PFSK-1 (cell line): ENCODE results near the gene CEBPZOS.

ENCODE experiments used
- FOXP2 ChIP-seq: optimal IDR thresholded peaks from 2 replicates; pipeline ENCODE3; 2011; ENCODE audit warnings: borderline replicate concordance, control low read depth, inconsistent platforms; ENCODE audit not compliant: insufficient read depth; ENCODE audit errors: extremely low read length, extremely low read depth
- POLR2AphosphoS5 ChIP-seq: IDR thresholded peaks from 2 replicates; pipeline ENCODE4 v1.6.1; 2012; ENCODE audit warnings: low read depth, mild to moderate bottlenecking, control low read depth, low read length, moderate library complexity
- SIN3A ChIP-seq: IDR thresholded peaks from 2 replicates; pipeline ENCODE4 v1.6.1; 2012; ENCODE audit warnings: mild to moderate bottlenecking, low read length, moderate library complexity, borderline replicate concordance; ENCODE audit not compliant: insufficient read depth
- TAF1 ChIP-seq: IDR thresholded peaks from 2 replicates; pipeline ENCODE4 v1.6.1; 2012; ENCODE audit warnings: low read length, control low read depth, borderline replicate concordance; ENCODE audit not compliant: insufficient read depth
- TF ChIP-seq, protein P1 (sequence below), 2 experiments: IDR thresholded peaks; 2 replicates each; pipeline versions ENCODE4 v1.6.1 to v1.8.0; 2011 to 2012; ENCODE audit warnings: low read depth in 2 of 2, low read length in 2 of 2, control low read depth in 1 of 2, inconsistent platforms in 1 of 2, mild to moderate bottlenecking in 1 of 2, moderate library complexity in 1 of 2; ENCODE audit not compliant: insufficient read depth in 1 of 2

CEBPZOS gene

DNA sequence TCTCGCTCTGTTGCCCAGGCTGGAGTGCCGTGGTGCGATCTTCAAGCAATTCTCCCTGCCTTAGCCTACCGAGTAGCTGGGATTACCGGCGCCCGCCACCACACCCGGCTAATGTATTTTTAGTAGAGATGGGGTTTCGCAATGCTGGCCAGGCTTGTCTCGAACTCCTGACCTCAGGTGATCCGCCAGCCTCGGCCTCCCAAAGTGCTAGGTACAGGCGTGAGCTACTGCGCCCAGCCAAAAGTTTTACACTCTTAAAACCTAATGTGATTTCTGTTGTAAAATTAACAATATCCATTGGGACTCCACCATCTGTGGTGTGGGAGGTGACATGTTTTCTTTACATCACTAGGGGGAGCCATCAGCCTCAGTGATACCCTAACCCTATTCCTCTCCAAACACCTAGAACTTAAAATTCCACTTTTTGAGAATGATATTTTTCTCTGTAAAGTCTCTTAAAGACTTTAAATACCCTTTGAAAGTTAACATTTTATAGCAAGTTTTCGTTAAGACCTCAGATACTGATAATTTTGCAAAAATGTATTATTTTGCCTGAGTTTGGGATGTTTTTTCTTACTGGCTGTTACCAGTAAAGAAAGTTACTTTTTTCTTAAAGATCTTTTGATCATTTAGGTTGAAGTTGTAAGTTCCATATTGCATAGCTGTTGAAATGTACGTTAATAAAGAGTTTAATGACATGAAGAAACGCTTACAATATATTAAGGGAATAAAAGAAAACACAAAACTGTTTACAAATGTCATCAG is 27.9 kb upstream of the CEBPZOS start:
- no peak for TF ChIP-seq FOXP2
- TF ChIP-seq, protein P1, sequence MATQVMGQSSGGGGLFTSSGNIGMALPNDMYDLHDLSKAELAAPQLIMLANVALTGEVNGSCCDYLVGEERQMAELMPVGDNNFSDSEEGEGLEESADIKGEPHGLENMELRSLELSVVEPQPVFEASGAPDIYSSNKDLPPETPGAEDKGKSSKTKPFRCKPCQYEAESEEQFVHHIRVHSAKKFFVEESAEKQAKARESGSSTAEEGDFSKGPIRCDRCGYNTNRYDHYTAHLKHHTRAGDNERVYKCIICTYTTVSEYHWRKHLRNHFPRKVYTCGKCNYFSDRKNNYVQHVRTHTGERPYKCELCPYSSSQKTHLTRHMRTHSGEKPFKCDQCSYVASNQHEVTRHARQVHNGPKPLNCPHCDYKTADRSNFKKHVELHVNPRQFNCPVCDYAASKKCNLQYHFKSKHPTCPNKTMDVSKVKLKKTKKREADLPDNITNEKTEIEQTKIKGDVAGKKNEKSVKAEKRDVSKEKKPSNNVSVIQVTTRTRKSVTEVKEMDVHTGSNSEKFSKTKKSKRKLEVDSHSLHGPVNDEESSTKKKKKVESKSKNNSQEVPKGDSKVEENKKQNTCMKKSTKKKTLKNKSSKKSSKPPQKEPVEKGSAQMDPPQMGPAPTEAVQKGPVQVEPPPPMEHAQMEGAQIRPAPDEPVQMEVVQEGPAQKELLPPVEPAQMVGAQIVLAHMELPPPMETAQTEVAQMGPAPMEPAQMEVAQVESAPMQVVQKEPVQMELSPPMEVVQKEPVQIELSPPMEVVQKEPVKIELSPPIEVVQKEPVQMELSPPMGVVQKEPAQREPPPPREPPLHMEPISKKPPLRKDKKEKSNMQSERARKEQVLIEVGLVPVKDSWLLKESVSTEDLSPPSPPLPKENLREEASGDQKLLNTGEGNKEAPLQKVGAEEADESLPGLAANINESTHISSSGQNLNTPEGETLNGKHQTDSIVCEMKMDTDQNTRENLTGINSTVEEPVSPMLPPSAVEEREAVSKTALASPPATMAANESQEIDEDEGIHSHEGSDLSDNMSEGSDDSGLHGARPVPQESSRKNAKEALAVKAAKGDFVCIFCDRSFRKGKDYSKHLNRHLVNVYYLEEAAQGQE (IDR thresholded peaks at IDR 0.05; ENCODE audit: insufficient read depth in 1 of 2, low read depth in 2 of 2, low read length in 2 of 2), result no peak
- TF ChIP-seq POLR2AphosphoS5, result no peak
- TF ChIP-seq SIN3A, result no peak
- no peak for TF ChIP-seq TAF1

DNA sequence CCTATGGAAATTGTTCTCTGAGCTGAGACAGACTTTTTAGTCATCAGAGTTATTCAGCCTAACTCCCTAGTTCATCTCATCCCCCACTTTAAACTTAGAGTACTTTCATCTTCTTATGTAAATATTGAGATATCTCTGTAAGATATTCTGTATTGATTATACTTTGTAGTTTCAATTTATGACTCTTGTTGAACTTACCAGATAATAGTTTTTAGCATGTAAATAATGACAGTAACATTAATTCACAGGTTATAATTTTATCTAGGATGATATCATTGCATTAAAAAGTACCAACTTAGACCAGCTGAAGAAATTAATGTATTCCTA is 24.7 kb upstream of the CEBPZOS start:
- TF ChIP-seq FOXP2 (no peak), SIN3A (no peak), TAF1 (no peak), POLR2AphosphoS5 (no peak)
- TF ChIP-seq, protein P1 (IDR thresholded peaks at IDR 0.05; ENCODE audit: insufficient read depth in 1 of 2, low read depth in 2 of 2, low read length in 2 of 2), result no peak

DNA sequence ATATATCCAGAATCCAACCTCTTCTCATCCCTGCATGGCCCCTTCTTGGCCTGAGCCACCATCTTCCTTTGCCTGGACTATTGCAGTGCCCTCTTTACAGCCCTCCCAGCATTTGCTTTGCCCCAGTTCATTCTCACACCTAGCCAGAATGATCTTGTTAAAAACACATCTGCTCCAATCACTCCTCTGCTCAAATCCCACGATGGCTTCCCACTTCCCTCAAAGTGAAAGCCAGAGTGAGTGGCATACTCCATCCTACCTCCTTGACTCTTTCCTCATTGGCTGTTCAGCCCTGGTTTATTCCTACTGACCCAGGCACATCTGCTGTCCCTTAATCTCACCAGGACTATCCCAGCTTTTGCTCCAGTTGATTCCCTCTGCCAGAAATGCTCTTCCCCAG is 22.6 kb upstream of the CEBPZOS start:
- TF ChIP-seq SIN3A, result no peak
- TF ChIP-seq FOXP2, result no peak
- TF ChIP-seq TAF1, result no peak
- TF ChIP-seq, protein P1 (IDR thresholded peaks at IDR 0.05; ENCODE audit: insufficient read depth in 1 of 2, low read depth in 2 of 2, low read length in 2 of 2), result no peak
- TF ChIP-seq POLR2AphosphoS5, result no peak

DNA sequence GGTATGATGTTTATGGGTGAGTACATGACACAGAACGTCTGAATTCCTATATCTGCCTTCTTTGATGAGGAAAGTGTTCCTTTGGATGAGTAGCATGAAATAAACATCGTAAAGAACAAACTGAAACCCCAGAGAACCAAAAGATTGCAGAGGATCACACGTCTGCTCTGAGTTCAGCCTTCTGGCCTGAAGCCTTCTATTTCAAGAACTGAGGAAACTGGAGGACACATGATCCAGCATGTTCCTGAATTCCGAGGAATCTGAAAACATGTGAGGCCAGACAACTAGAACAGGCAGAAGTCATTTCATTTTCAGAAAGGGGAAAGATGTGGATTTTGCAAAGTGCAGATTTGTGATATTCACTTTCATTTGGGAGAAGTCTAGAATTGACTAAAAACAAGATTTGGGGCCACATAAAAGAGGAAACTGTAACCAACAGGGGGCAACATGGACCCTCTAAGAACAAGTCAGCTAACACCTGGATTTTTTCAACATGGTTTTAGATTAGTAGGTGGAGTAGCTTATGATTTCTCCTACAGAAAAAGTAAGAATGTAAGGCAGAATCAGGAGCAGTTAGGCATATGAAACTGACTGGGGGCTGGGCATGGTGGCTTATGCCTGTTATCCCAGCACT is 16.2 kb upstream of the CEBPZOS start:
- no peak for TF ChIP-seq POLR2AphosphoS5
- TF ChIP-seq SIN3A, result no peak
- TF ChIP-seq FOXP2, result no peak
- TF ChIP-seq, protein P1 (IDR thresholded peaks at IDR 0.05; ENCODE audit: insufficient read depth in 1 of 2, low read depth in 2 of 2, low read length in 2 of 2), result no peak
- TF ChIP-seq TAF1, result no peak
